ENCODE results near the gene BTN3A1.
"Not testable (repeated sequence)": the region's sequence is repeated elsewhere in the genome, so short reads cannot be mapped to it uniquely, and the experiment has no call there.

BTN3A1 gene

DNA sequence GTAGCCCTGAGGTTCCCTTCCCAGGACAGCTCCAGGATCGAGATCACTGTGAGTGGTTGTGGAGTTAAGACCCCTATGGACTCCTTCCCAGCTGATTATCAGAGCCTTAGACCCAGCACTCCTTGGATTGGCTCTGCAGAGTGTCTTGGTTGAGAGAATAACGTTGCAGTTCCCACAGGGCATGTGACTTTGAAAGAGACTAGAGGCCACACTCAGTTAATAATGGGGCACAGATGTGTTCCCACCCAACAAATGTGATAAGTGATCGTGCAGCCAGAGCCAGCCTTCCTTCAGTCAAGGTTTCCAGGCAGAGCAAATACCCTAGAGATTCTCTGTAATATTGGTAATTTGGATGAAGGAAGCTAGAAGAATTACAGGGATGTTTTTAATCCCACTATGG, 24.4 kb upstream of the BTN3A1 start:
- Histone ChIP-seq H3K4me3 (ENCODE audit: severe bottlenecking) (no peak overlapping the region), H3K27ac (ENCODE audit: poor library complexity, severe bottlenecking) (no peak overlapping the region), H3K9me3 (ENCODE audit: severe bottlenecking) (no peaks in the 10 kb centered on the region), H3K4me1 (ENCODE audit: insufficient read depth, poor library complexity, severe bottlenecking) (no peaks in the 10 kb centered on the region), H3K27me3 (ENCODE audit: insufficient read depth, poor library complexity, severe bottlenecking) (no peaks in the 10 kb centered on the region), H3K36me3 (ENCODE audit: low read depth) (no peaks in the 10 kb centered on the region)
- TF ChIP-seq, protein P1, sequence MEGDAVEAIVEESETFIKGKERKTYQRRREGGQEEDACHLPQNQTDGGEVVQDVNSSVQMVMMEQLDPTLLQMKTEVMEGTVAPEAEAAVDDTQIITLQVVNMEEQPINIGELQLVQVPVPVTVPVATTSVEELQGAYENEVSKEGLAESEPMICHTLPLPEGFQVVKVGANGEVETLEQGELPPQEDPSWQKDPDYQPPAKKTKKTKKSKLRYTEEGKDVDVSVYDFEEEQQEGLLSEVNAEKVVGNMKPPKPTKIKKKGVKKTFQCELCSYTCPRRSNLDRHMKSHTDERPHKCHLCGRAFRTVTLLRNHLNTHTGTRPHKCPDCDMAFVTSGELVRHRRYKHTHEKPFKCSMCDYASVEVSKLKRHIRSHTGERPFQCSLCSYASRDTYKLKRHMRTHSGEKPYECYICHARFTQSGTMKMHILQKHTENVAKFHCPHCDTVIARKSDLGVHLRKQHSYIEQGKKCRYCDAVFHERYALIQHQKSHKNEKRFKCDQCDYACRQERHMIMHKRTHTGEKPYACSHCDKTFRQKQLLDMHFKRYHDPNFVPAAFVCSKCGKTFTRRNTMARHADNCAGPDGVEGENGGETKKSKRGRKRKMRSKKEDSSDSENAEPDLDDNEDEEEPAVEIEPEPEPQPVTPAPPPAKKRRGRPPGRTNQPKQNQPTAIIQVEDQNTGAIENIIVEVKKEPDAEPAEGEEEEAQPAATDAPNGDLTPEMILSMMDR (IDR thresholded peaks at IDR 0.05; ENCODE audit: poor library complexity, severe bottlenecking), result no peak
- no peak for DNase-seq (ENCODE audit: low spot score)
- no peak for ATAC-seq (ENCODE audit: low read depth)

DNA sequence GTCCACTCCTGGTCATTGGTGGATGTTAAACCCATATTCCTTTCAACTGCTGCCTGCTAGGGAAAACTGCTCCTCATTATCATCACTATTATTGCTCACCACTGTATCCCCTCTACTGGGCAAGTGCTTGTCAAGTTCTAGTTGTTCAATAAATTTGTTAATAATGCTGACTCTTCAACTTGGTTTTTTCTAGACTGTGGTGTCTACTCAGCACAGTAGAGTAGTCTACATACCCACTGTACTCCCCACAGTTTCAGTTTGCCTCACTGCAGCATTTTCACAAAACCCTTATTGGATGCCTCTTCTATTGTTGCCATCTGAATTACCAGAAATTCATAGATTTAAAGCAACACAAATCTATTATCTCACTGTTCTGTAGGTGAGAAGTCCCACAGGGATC, 23.9 kb upstream of the BTN3A1 start:
- not testable (repeated sequence) for H3K27me3 ChIP-seq (ENCODE audit: insufficient read depth, poor library complexity, severe bottlenecking); H3K27ac ChIP-seq (ENCODE audit: poor library complexity, severe bottlenecking); H3K4me3 ChIP-seq (ENCODE audit: severe bottlenecking); H3K4me1 ChIP-seq (ENCODE audit: insufficient read depth, poor library complexity, severe bottlenecking); H3K36me3 ChIP-seq (ENCODE audit: low read depth); ATAC-seq (ENCODE audit: low read depth); DNase-seq (ENCODE audit: low spot score); H3K9me3 ChIP-seq (ENCODE audit: severe bottlenecking)

DNA sequence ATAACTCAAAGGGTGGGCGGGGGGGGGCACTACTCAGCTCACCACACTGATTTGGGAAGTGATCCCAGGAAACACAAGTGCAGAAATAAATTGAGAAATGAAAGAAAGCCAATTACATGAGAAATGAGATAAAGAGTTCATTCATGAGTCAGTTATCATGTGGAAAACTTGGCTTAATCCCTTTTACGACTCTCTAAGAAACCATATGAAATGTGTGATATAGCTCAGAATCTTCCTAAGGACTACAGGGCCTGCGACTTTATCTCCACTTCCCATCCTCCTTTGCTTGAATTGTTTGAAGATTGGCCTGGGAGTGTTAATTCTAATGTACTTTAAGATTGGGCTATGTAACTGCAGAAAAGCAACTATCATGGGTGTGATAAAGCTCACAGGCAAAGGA, 22.8 kb upstream of the BTN3A1 start:
- ATAC-seq (ENCODE audit: low read depth) (no peak), DNase-seq (ENCODE audit: low spot score) (no peak)
- Histone ChIP-seq H3K4me1 (ENCODE audit: insufficient read depth, poor library complexity, severe bottlenecking) (peaks cover 3% of the 10 kb centered on the region), H3K27me3 (ENCODE audit: insufficient read depth, poor library complexity, severe bottlenecking) (no peaks in the 10 kb centered on the region), H3K4me3 (ENCODE audit: severe bottlenecking) (no peak overlapping the region), H3K9me3 (ENCODE audit: severe bottlenecking) (no peaks in the 10 kb centered on the region), H3K27ac (ENCODE audit: poor library complexity, severe bottlenecking) (no peak overlapping the region), H3K36me3 (ENCODE audit: low read depth) (no peaks in the 10 kb centered on the region)
- TF ChIP-seq, protein P1 (IDR thresholded peaks at IDR 0.05; ENCODE audit: poor library complexity, severe bottlenecking), result no peak

DNA sequence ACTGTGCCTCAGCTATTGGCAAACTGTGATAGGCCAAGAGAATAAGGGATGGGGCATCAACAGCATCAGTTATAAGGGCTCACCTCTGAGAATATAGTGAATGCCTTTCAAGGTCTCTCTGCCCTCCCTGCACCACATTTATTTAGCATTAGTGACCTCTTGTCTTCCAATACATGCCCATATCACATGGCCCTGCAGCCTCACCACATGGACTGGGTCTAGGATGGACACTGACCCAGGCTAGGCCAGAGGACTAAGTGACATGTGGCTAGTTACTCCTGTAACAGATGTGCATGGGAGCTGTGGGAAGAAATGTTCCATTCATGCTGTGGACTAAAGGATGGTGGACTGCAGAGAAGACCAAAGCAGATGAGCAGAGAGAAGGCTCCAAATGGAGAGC, 22.3 kb upstream of the BTN3A1 start:
- Histone ChIP-seq H3K9me3 (ENCODE audit: severe bottlenecking) (no peaks in the 10 kb centered on the region), H3K27ac (ENCODE audit: poor library complexity, severe bottlenecking) (no peak overlapping the region), H3K27me3 (ENCODE audit: insufficient read depth, poor library complexity, severe bottlenecking) (no peaks in the 10 kb centered on the region), H3K4me3 (ENCODE audit: severe bottlenecking) (no peak overlapping the region), H3K4me1 (ENCODE audit: insufficient read depth, poor library complexity, severe bottlenecking) (peaks cover 3% of the 10 kb centered on the region), H3K36me3 (ENCODE audit: low read depth) (no peaks in the 10 kb centered on the region)
- ATAC-seq (ENCODE audit: low read depth) (no peak), DNase-seq (ENCODE audit: low spot score) (no peak)
- TF ChIP-seq, protein P1 (IDR thresholded peaks at IDR 0.05; ENCODE audit: poor library complexity, severe bottlenecking), result no peak

DNA sequence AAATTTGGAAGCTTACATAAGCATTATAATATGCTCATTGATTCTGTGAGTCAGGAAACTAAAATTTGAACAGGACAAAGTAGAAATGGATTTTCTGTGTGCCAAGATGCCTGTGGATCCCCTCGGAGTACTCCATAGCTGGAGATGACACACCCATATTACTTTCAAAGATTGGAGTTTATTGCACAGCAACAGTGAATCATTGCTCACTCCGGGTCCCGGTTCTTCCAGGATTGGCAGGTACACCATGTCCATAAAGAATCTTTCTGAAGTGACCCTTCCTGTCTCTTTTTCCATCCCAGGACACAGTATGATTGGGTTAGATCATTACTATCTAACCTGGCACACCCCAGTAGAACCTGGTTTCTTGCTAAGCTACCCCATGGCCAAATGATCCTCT, 21.8 kb upstream of the BTN3A1 start:
- TF ChIP-seq, protein P1 (IDR thresholded peaks at IDR 0.05; ENCODE audit: poor library complexity, severe bottlenecking), result no peak

More for the DNA sequence above, 21.8 kb upstream of the BTN3A1 start:
- Histone ChIP-seq H3K27me3 (ENCODE audit: insufficient read depth, poor library complexity, severe bottlenecking) (no peaks in the 10 kb centered on the region), H3K4me1 (ENCODE audit: insufficient read depth, poor library complexity, severe bottlenecking) (peaks cover 3% of the 10 kb centered on the region), H3K27ac (ENCODE audit: poor library complexity, severe bottlenecking) (no peak overlapping the region), H3K36me3 (ENCODE audit: low read depth) (no peaks in the 10 kb centered on the region), H3K4me3 (ENCODE audit: severe bottlenecking) (no peak overlapping the region), H3K9me3 (ENCODE audit: severe bottlenecking) (no peaks in the 10 kb centered on the region)
- DNase-seq (ENCODE audit: low spot score) (no peak), ATAC-seq (ENCODE audit: low read depth) (no peak; the same call in 2 of the 3 replicates)

Data from RWPE2 (cell line).